Lung (tissue), 12 donors: ENCODE data around the gene TMEM132A. TPM values are rescaled to one million over a fixed set of nuclear protein-coding genes. Genes with fewer than 3 reads are reported as not detected.
A peak's percentile ranks its signal among the peaks of the same experiment; 100 is the strongest.

Experiments used
- ATAC-seq: fragments of 200-7000 bp; cut with Tn5 transposase; one replicate; pipeline ENCODE4 v1.9.1; 2020; ENCODE audit warnings: moderate number of reproducible peaks; ENCODE audit not compliant: insufficient read depth, low FRiP score
- DNase-seq, 3 donors: peaks; one replicate each; pipeline ENCODE4 v3.0.0-alpha.2; 2013 to 2017
- H3K27ac ChIP-seq, 2 donors: one replicate each; pipeline ENCODE4 v1.5.1; 2013; ENCODE audit warnings: mild to moderate bottlenecking in 2 of 2, moderate library complexity in 2 of 2, control low read depth in 1 of 2, inconsistent platforms in 1 of 2, low read depth in 1 of 2, low read length in 1 of 2
- H3K27me3 ChIP-seq, 3 donors: one replicate each; pipeline ENCODE4 v1.5.1; 2013; ENCODE audit warnings: low read length in 2 of 3; ENCODE audit not compliant: control insufficient read depth in 3 of 3, insufficient read depth in 3 of 3
- H3K36me3 ChIP-seq, 4 donors: one replicate each; pipeline ENCODE4 v1.5.1; 2013; ENCODE audit warnings: low read length in 4 of 4, mild to moderate bottlenecking in 1 of 4, moderate library complexity in 1 of 4; ENCODE audit not compliant: control insufficient read depth in 4 of 4, insufficient read depth in 4 of 4
- H3K4me1 ChIP-seq, 5 donors: one replicate each; pipeline ENCODE4 v1.5.1; 2013; ENCODE audit warnings: low read length in 5 of 5, mild to moderate bottlenecking in 2 of 5, moderate library complexity in 1 of 5; ENCODE audit not compliant: control insufficient read depth in 5 of 5, insufficient read depth in 5 of 5
- H3K4me3 ChIP-seq: one replicate; pipeline ENCODE4 v1.5.1; 2013; ENCODE audit warnings: mild to moderate bottlenecking, control low read depth, moderate library complexity
- H3K9ac ChIP-seq, 2 donors: one replicate each; pipeline ENCODE4 v1.5.1; 2013; ENCODE audit warnings: low read length in 2 of 2, control low read depth in 1 of 2; ENCODE audit not compliant: insufficient read depth in 1 of 2
- H3K9me3 ChIP-seq, 4 donors: one replicate each; pipeline ENCODE4 v1.5.1; 2013; ENCODE audit warnings: low read length in 3 of 4, mild to moderate bottlenecking in 1 of 4, moderate library complexity in 1 of 4; ENCODE audit not compliant: control insufficient read depth in 4 of 4, insufficient read depth in 3 of 4
- WGBS, 2 donors: extraction: QIAGEN DNeasy Blood & Tissue Kit; methylation state at CpG; one replicate each; pipeline ENCODE4 v1.1.7; 2013; 5-methylcytosine and 5-hydroxymethylcytosine counted together
- polyA plus RNA-seq, 2 donors: library from polyadenylated mRNA; stranded (reverse); fragments of 200-250 nt; gene quantifications; one replicate each; pipeline ENCODE4 v1.2.1, GENCODE V29; 2013
- total RNA-seq, 2 donors: library from RNA; depleted of rRNA in 1 of 2; stranded (reverse); fragments of >200 nt in 1 of 2; gene quantifications; one replicate each; pipeline ENCODE4 v1.2.1, GENCODE V29; 2014 to 2021
- TF ChIP-seq, protein P1 (sequence below): IDR thresholded peaks from 2 replicates; pipeline ENCODE4 v1.5.1; 2012; ENCODE audit warnings: mild to moderate bottlenecking; ENCODE audit errors: control extremely low read depth, extremely low read depth
- donor health status: control.
- donor health status: control.
- donor health status: Bipolar disorder and iron deficiency.
- donor health status: healthy.
- donor health status: DM: yes; HTN: yes; CAD: no.

Gene TMEM132A
- total and polyA plus RNA-seq, 4 donors: 6.7 to 20.5 (median 17.5) TPM

DNA sequence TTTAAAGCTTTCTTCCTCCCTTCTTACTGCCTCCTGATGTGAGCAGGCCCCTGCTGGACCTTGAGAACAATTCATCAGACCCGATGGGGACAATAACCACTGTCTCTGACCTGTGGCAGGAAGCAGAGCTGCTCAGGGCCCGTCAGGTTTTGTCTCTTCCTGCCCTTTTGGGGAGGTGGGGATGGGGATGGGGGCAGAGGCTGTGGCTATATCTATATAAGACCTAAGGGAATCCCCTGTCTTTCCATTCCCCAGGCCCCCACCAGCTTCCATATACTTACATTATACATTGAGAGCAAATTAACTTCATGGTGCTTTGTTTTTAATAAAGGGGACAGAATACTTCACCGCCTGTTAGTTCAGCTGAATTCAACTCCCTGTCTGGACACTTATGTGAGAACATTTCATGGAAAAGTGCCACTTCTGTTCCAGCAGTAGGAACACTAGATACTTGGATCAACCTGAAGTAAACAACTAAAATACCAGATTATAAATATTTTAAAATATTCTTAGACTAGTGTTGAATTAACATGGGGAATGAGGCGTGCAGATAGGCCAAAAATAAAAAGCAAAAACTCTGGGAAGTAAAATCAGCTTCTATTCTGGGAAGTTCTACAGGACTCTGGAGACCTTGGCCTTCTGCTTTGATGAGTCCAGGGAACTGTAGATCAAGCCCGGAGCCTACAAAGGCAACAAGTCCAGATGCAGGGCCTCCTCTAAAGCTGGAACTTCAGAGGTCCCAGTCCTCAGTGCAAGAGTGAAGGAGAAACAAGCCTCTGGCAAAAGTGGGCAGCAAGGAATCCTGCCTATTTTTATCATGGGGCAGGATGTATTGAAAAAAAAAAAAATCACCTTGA is 45.8 kb upstream of the TMEM132A start:
- Histone ChIP-seq H3K27me3 (no peaks in the 10 kb centered on the region), H3K4me1 (no peaks in the 10 kb centered on the region), H3K27ac (peak overlapping the region in 1 of 2 donors; percentile 7), H3K9ac (peak overlapping the region in 1 of 2 donors; percentile 25), H3K9me3 (peaks cover 0 to 2% (median 0%) of the 10 kb centered on the region in 4 donors), H3K36me3 (peaks cover 0 to 15% (median 1%) of the 10 kb centered on the region in 4 donors), H3K4me3 (no peak overlapping the region)
- TF ChIP-seq, protein P1, sequence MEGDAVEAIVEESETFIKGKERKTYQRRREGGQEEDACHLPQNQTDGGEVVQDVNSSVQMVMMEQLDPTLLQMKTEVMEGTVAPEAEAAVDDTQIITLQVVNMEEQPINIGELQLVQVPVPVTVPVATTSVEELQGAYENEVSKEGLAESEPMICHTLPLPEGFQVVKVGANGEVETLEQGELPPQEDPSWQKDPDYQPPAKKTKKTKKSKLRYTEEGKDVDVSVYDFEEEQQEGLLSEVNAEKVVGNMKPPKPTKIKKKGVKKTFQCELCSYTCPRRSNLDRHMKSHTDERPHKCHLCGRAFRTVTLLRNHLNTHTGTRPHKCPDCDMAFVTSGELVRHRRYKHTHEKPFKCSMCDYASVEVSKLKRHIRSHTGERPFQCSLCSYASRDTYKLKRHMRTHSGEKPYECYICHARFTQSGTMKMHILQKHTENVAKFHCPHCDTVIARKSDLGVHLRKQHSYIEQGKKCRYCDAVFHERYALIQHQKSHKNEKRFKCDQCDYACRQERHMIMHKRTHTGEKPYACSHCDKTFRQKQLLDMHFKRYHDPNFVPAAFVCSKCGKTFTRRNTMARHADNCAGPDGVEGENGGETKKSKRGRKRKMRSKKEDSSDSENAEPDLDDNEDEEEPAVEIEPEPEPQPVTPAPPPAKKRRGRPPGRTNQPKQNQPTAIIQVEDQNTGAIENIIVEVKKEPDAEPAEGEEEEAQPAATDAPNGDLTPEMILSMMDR: no peak
- ATAC-seq (no peak), DNase-seq (peak in 1 of 3 donors; percentile 2)
- 75 to 77% methylated on average over 5 of the region's 5 CpGs for WGBS, 2 donors

DNA sequence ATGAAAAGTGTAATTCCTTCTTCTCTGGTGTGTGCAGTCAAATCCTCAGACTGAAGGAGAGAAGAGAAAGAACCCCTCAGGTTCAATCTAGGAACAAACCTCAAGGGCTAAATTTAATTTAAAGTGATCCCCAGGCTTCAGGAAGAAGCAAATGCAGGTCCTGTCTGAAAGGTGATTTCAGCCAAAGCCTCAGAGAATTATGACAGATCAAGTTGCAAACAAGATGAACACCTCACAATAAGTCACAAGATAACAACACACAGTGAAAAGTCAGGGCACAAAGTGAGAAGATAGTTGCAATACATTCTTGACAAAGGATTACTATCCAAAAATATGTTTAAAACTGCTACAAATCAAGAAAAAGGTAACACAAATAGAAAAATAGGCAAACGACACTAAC is 45.2 kb upstream of the TMEM132A start:
- WGBS, 2 donors: 84 to 91% methylated on average over 1 of the region's 1 CpG

DNA sequence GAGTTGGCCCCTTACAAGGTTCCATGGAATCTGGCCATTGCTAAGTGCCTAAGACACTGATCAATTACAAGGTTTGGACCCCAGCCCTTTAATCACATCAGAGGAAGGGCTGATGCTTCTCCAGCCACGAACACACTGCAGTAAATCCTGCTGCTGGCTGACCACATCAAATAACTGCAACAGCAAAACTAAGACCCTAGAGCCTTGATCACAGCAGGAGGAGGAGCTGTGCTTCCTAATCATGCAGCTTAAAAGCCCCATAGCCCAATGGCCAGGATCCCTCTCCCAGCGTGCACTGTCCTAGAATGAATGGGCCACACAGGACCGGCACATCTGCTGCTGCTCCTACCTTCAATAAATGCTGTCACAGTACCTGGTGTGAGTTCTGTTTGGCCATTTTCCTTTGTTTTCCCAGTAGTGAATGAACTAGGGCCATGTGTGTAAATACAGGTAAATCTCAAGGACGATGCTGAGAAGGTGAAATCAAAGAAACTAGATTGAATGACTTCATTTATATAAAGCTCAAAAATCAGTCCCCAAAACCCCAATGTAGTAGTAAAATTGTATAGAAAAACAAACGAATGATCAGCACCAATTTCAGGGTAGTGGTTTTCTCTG is 44.2 kb upstream of the TMEM132A start:
- peak in 1 of 3 donors; percentile 1 for DNase-seq
- TF ChIP-seq, protein P1: no peak
- 87 to 94% methylated on average over 5 of the region's 5 CpGs for WGBS, 2 donors
- Histone ChIP-seq H3K9me3 (peaks cover 0 to 2% (median 0%) of the 10 kb centered on the region in 4 donors), H3K4me3 (no peak overlapping the region), H3K9ac (no peak overlapping the region), H3K27me3 (no peaks in the 10 kb centered on the region), H3K27ac (no peak overlapping the region), H3K4me1 (no peaks in the 10 kb centered on the region), H3K36me3 (peaks cover 0 to 15% (median 1%) of the 10 kb centered on the region in 4 donors)
- no peak for ATAC-seq

More for the DNA sequence above, 45.2 kb upstream of the TMEM132A start:
- TF ChIP-seq, protein P1: no peak
- Histone ChIP-seq H3K9me3 (peaks cover 0 to 2% (median 0%) of the 10 kb centered on the region in 4 donors), H3K9ac (peak overlapping the region in 1 of 2 donors; percentile 25), H3K4me3 (no peak overlapping the region), H3K27ac (no peak overlapping the region), H3K4me1 (no peaks in the 10 kb centered on the region), H3K27me3 (no peaks in the 10 kb centered on the region), H3K36me3 (peaks cover 0 to 15% (median 1%) of the 10 kb centered on the region in 4 donors)
- no peak for DNase-seq
- ATAC-seq: no peak
